ENCODE results near the gene ZNF674.
"Not testable (repeated sequence)": the region's sequence is repeated elsewhere in the genome, so short reads cannot be mapped to it uniquely, and the experiment has no call there.

The ZNF674 gene

GRCh38 chrX:46460801-46461659, 84.2 kb downstream of the ZNF674 start:
- DNase-seq, result not testable (repeated sequence)

- DNase-seq, result no peak
These were observed 85.6 kb downstream of the ZNF674 start for GRCh38 chrX:46459603-46460002.

GRCh38 chrX:46456125-46456922, 88.9 kb downstream of the ZNF674 start:
- DNase-seq, result no peak
